ENCODE data around the gene CCDC60.

CCDC60 gene

GRCh38 chr12:119423285-119423684 is 88.8 kb downstream of the CCDC60 start:
- ATAC-seq: no peak
- TF ChIP-seq ZFP30 (CRISPR knock-in tag; IDR thresholded peaks at IDR 0.05) (no peak), ESRRG (CRISPR knock-in tag; IDR thresholded peaks at IDR 0.05) (no peak), CSDC2 (CRISPR knock-in tag; IDR thresholded peaks at IDR 0.05) (no peak), TCF4 (CRISPR knock-in tag; IDR thresholded peaks at IDR 0.05; ENCODE audit: borderline replicate concordance) (no peak), ARNTL (CRISPR knock-in tag; IDR thresholded peaks at IDR 0.05; ENCODE audit: borderline replicate concordance, low read depth) (no peak), POU6F1 (CRISPR knock-in tag; IDR thresholded peaks at IDR 0.05; ENCODE audit: borderline replicate concordance, low read depth) (no peak), OSR1 (CRISPR knock-in tag; IDR thresholded peaks at IDR 0.05) (no peak), ZFP3 (CRISPR knock-in tag; IDR thresholded peaks at IDR 0.05) (no peak), ZNF565 (CRISPR knock-in tag; conservative IDR thresholded peaks at IDR 0.05; ENCODE audit: low read depth) (no peak), ISL1 (CRISPR knock-in tag; IDR thresholded peaks at IDR 0.05) (no peak), PPARA (CRISPR knock-in tag; IDR thresholded peaks at IDR 0.05; ENCODE audit: borderline replicate concordance) (no peak), SNAI2 (CRISPR knock-in tag; IDR thresholded peaks at IDR 0.05) (no peak), RARB (CRISPR knock-in tag; IDR thresholded peaks at IDR 0.05) (no peak), CREB5 (CRISPR knock-in tag; IDR thresholded peaks at IDR 0.05; ENCODE audit: low read depth) (no peak), CSRNP3 (CRISPR knock-in tag; IDR thresholded peaks at IDR 0.05) (no peak), ZNF8 (CRISPR knock-in tag; IDR thresholded peaks at IDR 0.05) (no peak), PATZ1 (CRISPR knock-in tag; IDR thresholded peaks at IDR 0.05; ENCODE audit: borderline replicate concordance) (no peak), TOX (CRISPR knock-in tag; IDR thresholded peaks at IDR 0.05; ENCODE audit: borderline replicate concordance) (no peak), BACH2 (CRISPR knock-in tag; IDR thresholded peaks at IDR 0.05; ENCODE audit: borderline replicate concordance) (no peak), ZC3H10 (CRISPR knock-in tag; IDR thresholded peaks at IDR 0.05) (no peak)

- TF ChIP-seq OSR1 (CRISPR knock-in tag; IDR thresholded peaks at IDR 0.05) (no peak), GLIS3 (CRISPR knock-in tag; IDR thresholded peaks at IDR 0.05) (no peak), TCF4 (CRISPR knock-in tag; IDR thresholded peaks at IDR 0.05; ENCODE audit: borderline replicate concordance) (no peak), ZC3H10 (CRISPR knock-in tag; IDR thresholded peaks at IDR 0.05) (no peak), ZNF565 (CRISPR knock-in tag; conservative IDR thresholded peaks at IDR 0.05; ENCODE audit: low read depth) (no peak), CSRNP3 (CRISPR knock-in tag; IDR thresholded peaks at IDR 0.05) (no peak), ARNTL (CRISPR knock-in tag; IDR thresholded peaks at IDR 0.05; ENCODE audit: borderline replicate concordance, low read depth) (no peak), TOX (CRISPR knock-in tag; IDR thresholded peaks at IDR 0.05; ENCODE audit: borderline replicate concordance) (no peak), BACH2 (CRISPR knock-in tag; IDR thresholded peaks at IDR 0.05; ENCODE audit: borderline replicate concordance) (no peak), ZNF8 (CRISPR knock-in tag; IDR thresholded peaks at IDR 0.05) (no peak), SNAI2 (CRISPR knock-in tag; IDR thresholded peaks at IDR 0.05) (no peak), ZFP30 (CRISPR knock-in tag; IDR thresholded peaks at IDR 0.05) (no peak), ESRRG (CRISPR knock-in tag; IDR thresholded peaks at IDR 0.05) (no peak), POU6F1 (CRISPR knock-in tag; IDR thresholded peaks at IDR 0.05; ENCODE audit: borderline replicate concordance, low read depth) (no peak)
- no peak for ATAC-seq
Measured at GRCh38 chr12:119425623-119426022, 91.1 kb downstream of the CCDC60 start.

Data from SK-N-SH treated with all-trans-retinoic acid at 6 μM for 48 hours (cell line).